Measurements from ENCODE around the gene KRTAP5-7.
"Not testable (repeated sequence)": the region's sequence is repeated elsewhere in the genome, so short reads cannot be mapped to it uniquely, and the experiment has no call there.

The KRTAP5-7 gene

DNA sequence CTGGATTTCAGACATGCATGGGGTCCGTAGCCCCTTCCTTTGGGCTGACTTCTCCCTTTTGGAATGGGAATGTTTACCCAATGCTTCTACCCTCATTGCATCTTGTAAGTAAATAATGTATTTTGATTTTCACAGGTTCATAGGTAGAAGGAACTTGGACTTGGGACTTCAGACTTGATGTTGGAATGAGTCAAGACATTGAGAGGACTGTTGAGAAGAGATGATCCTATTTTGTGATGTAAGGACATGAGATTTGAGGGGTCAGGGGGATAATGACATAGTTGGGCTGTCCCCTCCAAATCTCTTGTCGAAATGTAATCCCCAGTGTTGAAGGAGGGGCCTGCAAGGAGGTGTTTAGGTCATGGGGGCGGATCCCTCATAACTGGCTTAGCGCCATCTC is 37.4 kb downstream of the KRTAP5-7 start:
- DNase-seq, result no peak

DNA sequence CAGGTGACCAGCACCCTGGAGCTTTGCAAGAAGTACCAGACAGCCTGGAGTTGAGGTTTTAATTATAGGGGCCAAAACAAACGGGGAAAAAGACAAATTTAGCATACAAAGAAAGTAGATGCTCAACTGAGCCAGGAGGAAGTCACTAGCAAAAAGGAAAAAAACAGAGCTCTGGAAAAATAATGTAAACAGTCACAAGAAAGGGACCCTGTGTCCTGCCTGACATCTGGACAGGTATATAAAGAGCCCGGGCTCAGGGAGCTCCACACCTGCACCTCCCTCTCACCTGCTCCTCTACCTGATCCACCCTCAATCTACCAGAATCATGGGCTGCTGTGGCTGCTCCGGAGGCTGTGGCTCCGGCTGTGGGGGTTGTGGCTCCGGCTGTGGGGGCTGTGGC is 38.2 kb downstream of the KRTAP5-7 start, which contains the start of gene KRTAP5-10:
KRTAP5-10 (plus strand) TSS at position 301 of the 400 bp plus-strand sequence; CDS start at position 326, 25 bp downstream.
- no peak for DNase-seq

DNA sequence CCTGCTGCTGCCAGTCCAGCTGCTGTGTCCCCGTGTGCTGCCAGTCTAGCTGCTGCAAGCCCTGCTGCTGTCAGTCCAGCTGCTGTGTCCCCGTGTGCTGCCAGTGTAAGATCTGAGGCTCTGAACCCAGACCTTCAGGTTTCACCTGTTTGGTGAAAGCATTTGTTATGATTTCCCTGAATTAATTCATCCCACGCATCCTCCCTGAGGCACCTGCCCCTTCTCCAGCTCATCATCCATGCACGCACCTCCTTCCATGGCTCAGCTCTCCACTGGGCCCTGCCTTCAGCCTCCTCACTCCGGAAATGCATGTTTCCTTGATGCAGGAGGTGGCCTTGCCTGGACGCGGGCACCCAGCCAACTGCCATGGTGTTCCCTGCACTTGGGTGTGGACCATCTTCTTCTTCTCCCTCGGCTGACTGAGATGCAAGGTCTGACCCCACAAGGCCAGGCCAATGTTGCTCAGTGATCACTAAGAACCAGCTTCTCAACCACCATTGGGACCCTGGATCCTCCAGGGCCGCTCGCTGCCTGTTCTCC is 39.1 kb downstream of the KRTAP5-7 start:
- no peak for DNase-seq

DNA sequence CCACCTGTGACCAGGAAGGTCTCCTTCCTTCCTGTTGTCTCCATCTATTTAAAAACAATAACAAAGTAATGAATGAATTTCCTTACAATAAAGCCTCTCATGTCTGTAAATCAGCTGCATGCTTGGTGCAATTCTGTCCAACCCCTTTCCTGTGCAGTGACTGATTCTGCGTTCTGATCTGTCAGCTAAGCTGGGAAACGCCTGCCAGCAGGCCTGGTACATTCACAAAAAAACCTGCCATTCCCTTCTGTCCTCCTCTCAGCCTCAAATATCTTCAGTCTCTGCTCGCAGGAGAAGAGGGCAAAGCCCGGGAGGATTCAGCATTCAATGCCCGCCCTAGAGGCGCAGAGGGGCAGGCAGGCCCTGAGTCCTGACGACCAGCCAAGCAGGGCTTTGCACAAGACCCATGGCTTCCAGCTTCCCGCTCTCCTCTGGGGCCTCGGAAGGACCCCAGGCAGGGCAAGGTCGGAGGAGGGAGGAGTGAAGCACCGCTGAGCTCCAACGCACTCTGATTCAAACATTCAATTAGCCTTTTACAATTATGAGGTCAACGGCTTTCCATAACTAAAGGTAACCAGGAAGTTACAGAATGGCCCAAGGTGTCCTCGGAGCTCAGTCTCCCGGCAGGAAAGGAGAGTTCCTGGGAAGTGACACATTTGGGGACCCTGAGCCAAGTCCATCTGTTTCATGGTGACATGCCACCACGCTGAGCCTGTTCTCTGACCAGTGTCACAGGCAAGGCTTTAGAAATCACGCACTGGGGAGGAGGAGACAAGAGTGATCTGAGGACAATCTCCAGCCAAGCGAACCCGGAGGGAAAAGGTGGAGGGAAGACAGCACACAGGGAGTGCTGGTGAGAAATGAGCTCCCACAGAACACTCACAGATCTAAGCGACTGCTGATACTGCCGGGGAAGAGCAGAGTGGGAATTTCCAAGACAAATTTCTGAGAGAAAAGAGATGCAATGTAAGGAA is 39.8 kb downstream of the KRTAP5-7 start:
- not testable (repeated sequence) for DNase-seq

DNA sequence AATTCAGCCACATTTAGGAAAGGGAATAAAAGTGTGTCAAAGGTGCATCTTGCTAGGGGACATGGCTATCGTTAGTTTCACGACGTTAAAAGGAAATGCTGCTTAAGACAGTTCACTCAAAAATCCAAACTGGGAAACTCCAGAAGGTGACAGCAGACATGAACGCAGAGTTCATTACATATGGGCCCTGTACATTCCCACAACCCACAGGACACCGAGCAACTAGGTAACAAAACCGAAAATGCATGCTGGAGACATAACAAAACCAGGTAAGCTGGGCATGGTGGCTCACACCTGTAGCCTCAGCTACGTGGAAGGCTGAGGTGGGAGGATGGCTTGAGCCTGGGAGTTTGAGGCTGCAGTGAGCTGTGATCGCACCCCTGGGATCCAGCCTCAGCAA is 40.6 kb downstream of the KRTAP5-7 start:
- not testable (repeated sequence) for DNase-seq

DNA sequence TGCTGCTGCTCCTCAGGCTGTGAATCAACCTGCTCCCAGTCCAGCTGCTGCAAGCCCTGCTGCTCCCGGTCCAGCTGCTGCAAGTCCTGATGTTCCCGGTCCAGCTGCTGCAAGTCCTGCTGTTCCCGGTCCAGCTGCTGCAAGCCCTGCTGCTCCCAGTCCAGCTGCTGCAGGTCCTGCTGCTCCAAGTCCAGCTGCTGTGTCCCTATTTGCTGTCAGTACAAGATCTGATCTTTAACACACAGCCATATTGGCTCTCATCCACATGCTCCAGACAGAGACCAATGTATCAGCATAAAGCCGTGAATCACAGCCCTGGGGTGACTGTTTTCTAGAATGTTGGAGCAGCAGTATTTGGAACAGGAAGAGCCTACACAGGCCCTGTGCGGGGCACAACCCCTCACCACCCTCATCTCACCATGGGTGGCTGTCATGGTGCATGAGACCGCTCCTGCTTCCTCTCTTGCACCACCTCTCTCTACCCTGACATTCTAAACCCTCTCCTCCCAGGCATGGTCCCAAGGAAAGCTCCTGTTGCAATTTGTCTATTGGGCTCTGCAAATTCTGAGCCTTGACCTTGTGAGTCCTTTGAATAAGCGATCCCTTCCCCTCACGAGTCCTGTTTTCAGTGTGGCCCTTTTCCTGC is 41.8 kb downstream of the KRTAP5-7 start:
- DNase-seq, result no peak

- not testable (repeated sequence) for DNase-seq
Observed at GRCh38 chr11:71571101-71571850, 44.2 kb downstream of the KRTAP5-7 start.

GRCh38 chr11:71572811-71573210 is 45.7 kb downstream of the KRTAP5-7 start:
- DNase-seq, result no peak

DNA sequence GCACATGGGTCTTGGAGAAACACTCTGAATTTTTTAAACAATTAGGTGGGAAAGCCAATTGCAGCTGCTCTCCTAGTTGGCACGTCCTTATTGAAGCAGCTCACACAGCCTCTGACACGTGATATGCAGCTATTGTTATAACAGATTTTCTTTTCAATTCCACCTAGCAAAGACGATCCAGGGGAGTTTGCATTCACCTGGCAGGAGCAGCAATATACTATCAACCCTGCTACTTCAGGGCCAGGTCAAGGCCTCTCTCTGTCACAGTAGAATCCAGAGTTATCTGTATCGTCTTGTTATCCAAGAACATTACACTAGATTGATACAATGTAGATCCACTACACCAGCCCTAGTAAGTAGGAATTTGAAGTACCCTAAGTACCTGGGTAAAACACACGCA is 47.4 kb downstream of the KRTAP5-7 start:
- no peak for DNase-seq

DNA sequence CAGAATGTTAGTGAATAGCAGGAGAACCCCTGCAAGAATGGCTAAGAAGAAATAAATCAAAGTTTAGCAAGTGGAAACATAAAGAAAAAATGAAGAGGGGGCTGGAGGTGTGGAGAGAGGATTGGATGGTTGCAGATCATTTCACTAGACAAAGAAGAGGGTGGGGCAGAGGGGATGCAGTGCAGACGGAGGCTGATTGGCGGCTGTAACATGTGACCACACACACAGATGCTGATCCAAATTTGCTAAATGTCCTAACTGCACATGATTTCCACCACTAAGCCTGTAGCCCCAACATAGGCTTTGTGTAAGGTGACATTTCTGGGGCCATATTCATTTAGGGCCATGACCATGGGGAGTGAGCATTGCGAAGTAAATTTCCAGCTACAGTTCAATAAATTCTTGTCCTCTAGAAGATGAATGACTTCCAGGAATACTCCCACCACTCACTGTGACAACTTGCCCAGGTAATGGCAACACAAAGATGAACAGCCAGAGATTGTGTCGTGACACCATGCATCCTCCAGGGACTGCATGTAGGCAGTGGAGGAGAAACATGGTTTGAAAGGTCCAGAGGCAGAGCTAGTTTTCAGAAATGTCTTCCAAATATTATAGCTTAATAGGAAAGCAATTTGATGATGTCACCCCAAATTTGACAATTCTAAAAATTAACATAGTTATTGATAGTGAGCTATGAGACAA is 48.8 kb downstream of the KRTAP5-7 start:
- DNase-seq, result no peak

- not testable (repeated sequence) for DNase-seq
Observed at GRCh38 chr11:71576688-71577465, 49.8 kb downstream of the KRTAP5-7 start.

- DNase-seq, result no peak
Observed at GRCh38 chr11:71577469-71578004, 50.5 kb downstream of the KRTAP5-7 start.

Measured in DMS153 (cell line).